ENCODE results near the gene CRACR2B.

Gene CRACR2B

DNA sequence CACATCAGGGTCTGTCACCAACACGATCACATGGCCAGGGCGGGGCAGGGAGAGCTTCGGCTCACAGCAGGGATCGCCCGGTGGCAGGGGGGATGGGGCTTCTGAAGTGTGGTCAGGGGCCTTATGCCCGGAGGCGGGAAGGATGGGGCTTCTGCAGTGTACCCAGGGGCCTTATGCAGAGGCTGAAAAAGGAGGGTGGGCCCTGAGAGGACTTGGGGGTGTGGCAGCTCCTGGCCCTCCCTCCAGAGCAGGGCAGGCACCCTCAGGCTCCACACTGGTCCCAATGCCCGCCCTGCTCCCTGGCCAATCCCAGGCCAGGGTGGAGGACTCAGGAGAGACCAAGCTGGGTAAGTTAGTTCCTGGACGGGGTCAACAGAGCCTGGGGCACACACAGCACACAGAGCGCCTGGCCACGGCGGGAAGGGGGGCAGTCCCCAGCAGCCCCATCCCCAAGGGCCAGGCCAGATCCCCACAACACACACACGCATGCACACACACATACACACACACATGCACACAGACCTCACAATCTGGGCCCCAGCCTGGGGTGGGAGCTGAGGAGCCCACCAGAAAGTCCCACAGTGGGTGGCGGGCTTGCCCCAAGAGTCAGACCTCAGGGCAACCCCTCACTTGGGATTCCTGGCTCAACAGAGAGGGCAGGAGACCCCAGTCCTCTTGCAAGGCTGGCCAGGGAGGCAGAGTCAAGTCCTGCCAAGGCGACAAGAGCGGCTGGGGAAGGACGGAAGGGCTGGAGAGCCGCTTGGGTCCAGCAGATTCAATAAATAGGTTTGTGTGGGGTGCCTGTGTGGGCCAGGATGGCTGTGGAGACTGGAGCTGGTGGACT lies 36.8 kb upstream of the CRACR2B start:
- Histone ChIP-seq H3K27ac (no peak overlapping the region), H3K36me3 (replicated peaks) (peaks cover 17% of the 10 kb centered on the region), H3K4me3 (ENCODE audit: low read depth, low read length) (no peak overlapping the region), H3K27me3 (replicated peaks) (no peaks in the 10 kb centered on the region)
- no peak for DNase-seq
- TF ChIP-seq, protein P1, sequence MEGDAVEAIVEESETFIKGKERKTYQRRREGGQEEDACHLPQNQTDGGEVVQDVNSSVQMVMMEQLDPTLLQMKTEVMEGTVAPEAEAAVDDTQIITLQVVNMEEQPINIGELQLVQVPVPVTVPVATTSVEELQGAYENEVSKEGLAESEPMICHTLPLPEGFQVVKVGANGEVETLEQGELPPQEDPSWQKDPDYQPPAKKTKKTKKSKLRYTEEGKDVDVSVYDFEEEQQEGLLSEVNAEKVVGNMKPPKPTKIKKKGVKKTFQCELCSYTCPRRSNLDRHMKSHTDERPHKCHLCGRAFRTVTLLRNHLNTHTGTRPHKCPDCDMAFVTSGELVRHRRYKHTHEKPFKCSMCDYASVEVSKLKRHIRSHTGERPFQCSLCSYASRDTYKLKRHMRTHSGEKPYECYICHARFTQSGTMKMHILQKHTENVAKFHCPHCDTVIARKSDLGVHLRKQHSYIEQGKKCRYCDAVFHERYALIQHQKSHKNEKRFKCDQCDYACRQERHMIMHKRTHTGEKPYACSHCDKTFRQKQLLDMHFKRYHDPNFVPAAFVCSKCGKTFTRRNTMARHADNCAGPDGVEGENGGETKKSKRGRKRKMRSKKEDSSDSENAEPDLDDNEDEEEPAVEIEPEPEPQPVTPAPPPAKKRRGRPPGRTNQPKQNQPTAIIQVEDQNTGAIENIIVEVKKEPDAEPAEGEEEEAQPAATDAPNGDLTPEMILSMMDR (IDR thresholded peaks at IDR 0.05; ENCODE audit: low read depth, low read length, missing control alignments): no peak
- in situ Hi-C loops (cut with HindIII; ENCODE audit: low pct_ligation_motif_present, low sequenced_read_pairs): no loop called here

DNA sequence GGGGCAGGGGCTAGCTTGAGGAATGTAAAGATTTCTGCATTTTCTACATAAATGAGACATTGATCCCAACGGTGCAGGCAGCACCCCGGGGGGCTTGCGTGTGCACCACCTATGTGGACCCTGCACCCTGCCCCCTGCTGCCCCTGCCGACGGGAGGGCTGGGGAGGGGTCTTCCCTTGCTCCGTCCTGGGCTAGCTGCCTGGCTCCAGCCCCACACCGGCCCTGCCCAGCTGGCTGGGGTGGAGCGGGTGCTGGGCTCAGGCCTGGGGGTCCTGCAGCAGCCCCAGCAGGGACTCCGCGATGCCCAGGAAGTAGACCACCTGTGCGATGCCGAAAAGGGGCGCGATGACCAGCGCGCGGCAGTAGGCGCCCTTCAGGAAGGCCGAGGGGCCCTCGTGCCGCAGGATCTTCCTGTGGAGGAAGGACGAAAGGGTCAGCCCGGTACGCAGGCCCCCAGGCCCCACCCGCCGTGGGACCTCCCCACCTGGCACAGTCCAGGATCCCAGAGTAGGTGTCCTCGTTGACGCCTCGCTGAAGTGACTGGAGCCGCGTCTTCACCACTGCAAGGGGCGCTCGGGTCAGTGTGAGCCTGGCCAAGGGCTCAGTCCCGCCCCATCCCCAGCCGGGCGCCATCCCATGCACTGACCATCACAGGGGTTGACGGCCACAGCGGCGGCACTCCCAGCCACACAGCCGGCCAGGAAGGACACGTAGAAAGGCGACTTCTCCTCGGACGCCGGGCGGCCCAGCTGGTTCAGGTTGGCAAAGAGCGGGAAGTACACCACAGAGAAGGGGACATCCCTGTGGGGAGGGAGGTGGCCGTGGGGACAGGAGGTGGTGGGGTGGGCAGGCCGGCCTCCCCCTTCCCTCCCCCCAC lies 35.8 kb upstream of the CRACR2B start:
- in situ Hi-C loops (cut with HindIII; ENCODE audit: low pct_ligation_motif_present, low sequenced_read_pairs): no loop called here
- Histone ChIP-seq H3K4me3 (ENCODE audit: low read depth, low read length) (no peak overlapping the region), H3K27ac (no peak overlapping the region), H3K27me3 (replicated peaks) (no peaks in the 10 kb centered on the region), H3K36me3 (replicated peaks) (peaks cover 17% of the 10 kb centered on the region)
- TF ChIP-seq, protein P1 (IDR thresholded peaks at IDR 0.05; ENCODE audit: low read depth, low read length, missing control alignments): no peak
- DNase-seq: no peak

DNA sequence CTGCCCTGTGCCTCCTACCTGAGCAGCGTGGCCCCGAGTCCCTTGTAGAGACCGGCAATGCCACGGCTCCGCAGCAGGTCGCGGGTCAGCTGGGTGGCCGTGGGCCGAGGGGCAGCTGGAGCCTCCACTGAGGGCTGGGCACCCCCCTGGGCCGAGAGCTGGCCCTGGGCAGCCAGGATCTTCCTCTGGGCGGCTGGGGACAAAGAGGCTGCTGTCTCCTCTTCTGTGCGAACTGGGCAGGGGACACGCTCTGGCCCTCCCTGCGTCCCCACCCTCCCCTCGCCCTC lies 35.2 kb upstream of the CRACR2B start:
- no peak overlapping the region for H3K4me3 ChIP-seq (ENCODE audit: low read depth, low read length)
- no peak overlapping the region for H3K27ac ChIP-seq
- in situ Hi-C loops (cut with HindIII; ENCODE audit: low pct_ligation_motif_present, low sequenced_read_pairs): no loop called here
- TF ChIP-seq, protein P1 (IDR thresholded peaks at IDR 0.05; ENCODE audit: low read depth, low read length, missing control alignments): no peak
- peaks cover 17% of the 10 kb centered on the region for H3K36me3 ChIP-seq (replicated peaks)
- H3K27me3 ChIP-seq (replicated peaks): no peaks in the 10 kb centered on the region
- DNase-seq: no peak

GRCh38 chr11:792873-793272 lies 34.8 kb upstream of the CRACR2B start:
- in situ Hi-C loops (cut with HindIII; ENCODE audit: low pct_ligation_motif_present, low sequenced_read_pairs): no loop called here
- H3K27ac ChIP-seq: no peak overlapping the region
- no peak overlapping the region for H3K4me3 ChIP-seq (ENCODE audit: low read depth, low read length)
- H3K27me3 ChIP-seq (replicated peaks): no peaks in the 10 kb centered on the region
- H3K36me3 ChIP-seq (replicated peaks): peaks cover 17% of the 10 kb centered on the region
- TF ChIP-seq, protein P1 (IDR thresholded peaks at IDR 0.05; ENCODE audit: low read depth, low read length, missing control alignments): no peak
- DNase-seq: no peak

DNA sequence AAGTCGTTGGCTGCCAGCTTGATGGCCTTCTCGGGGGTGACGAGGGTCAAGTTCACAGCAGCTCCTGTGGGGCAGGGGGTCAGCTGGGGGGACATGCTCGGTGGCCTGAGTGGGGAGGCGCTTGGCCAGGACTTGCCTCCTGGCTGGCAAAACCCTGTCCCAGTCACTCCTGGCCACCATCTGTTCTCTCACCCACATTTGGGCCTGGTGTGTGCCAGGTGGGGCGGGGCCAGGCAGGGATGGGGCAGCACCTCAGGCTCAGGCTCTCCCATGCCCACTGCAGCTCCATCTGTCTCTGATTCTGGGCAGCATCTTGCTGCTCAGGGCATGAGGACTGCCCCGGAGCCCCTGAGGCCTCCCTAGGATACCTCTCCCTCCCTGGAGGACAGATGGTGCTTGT lies 34.2 kb upstream of the CRACR2B start:
- Histone ChIP-seq H3K4me3 (ENCODE audit: low read depth, low read length) (no peak overlapping the region), H3K27me3 (replicated peaks) (no peaks in the 10 kb centered on the region), H3K27ac (no peak overlapping the region), H3K36me3 (replicated peaks) (peaks cover 17% of the 10 kb centered on the region)
- no peak for DNase-seq
- in situ Hi-C loops (cut with HindIII; ENCODE audit: low pct_ligation_motif_present, low sequenced_read_pairs): no loop called here
- TF ChIP-seq, protein P1 (IDR thresholded peaks at IDR 0.05; ENCODE audit: low read depth, low read length, missing control alignments): no peak
